B cell (primary cell): Measurements from ENCODE around the gene CNTNAP2. TPM values are rescaled to one million over a fixed set of nuclear protein-coding genes. Genes with fewer than 3 reads are reported as not detected.

Experiments
- ATAC-seq: fragments of 200-7000 bp; cut with Tn5 transposase; one replicate; pipeline ENCODE4 v1.10.0; 2021; ENCODE audit warnings: low read depth, mild to moderate bottlenecking, moderate number of reproducible peaks, moderate library complexity
- CTCF ChIA-PET: fragments of 350-600 bp; sonication (Branson Sonifier 250); formaldehyde crosslinking; loops from one replicate; lab custom pipeline; 2021; ENCODE audit warnings: antibody characterized with exemption, inconsistent platforms; lab: Charles Lee
- POLR2A ChIA-PET: fragments of 350-600 bp; sonication (Branson Sonifier 250); formaldehyde crosslinking; loops from one replicate; lab custom pipeline; 2021; ENCODE audit warnings: antibody characterized with exemption; lab: Charles Lee
- DNase-seq: peaks from one replicate; pipeline ENCODE4 v3.0.0; 2013
- H2AFZ ChIP-seq: 2 replicates; pipeline ENCODE4 v1.6.1; 2012; ENCODE audit warnings: mild to moderate bottlenecking, low read depth, low read length; ENCODE audit not compliant: insufficient read depth, poor library complexity, severe bottlenecking
- H3K27ac ChIP-seq, 2 donors: 1 replicate in 1 of 2; 2 replicates in 1 of 2; pipeline ENCODE4 v1.5.1; 2012 to 2013; ENCODE audit warnings: low read length in 2 of 2, mild to moderate bottlenecking in 2 of 2, moderate library complexity in 1 of 2
- H3K27me3 ChIP-seq, 4 experiments: fragments of 200-600 bp in 1 of 4; sonication (generic) in 1 of 4; replicated peaks in 1 of 4; 1 replicate in 2 of 4; 2 replicates in 2 of 4; pipeline versions ENCODE4 v1.6.1 to v1.7.0; 2013 to 2016; ENCODE audit warnings: low read length in 3 of 4, mild to moderate bottlenecking in 2 of 4, mixed read lengths in 1 of 4, moderate library complexity in 1 of 4; ENCODE audit not compliant: insufficient read depth in 4 of 4, control insufficient read depth in 3 of 4; ENCODE audit errors: control extremely low read depth in 1 of 4
- H3K36me3 ChIP-seq, 2 experiments: replicated peaks in 1 of 2; 1 replicate in 1 of 2; 2 replicates in 1 of 2; pipeline versions ENCODE4 v1.6.1 to v1.7.1; 2013; ENCODE audit warnings: low read length in 1 of 2; ENCODE audit not compliant: insufficient read depth in 2 of 2, control insufficient read depth in 1 of 2; ENCODE audit errors: control extremely low read depth in 1 of 2, extremely low read depth in 1 of 2
- H3K4me1 ChIP-seq, 2 donors: fragments of 200-600 bp in 1 of 2; sonication (generic) in 1 of 2; 1 replicate in 1 of 2; 2 replicates in 1 of 2; pipeline versions ENCODE4 v1.5.1 to v1.6.1; 2013 to 2017; ENCODE audit warnings: low read length in 2 of 2; ENCODE audit not compliant: control insufficient read depth in 2 of 2, insufficient read depth in 2 of 2
- H3K4me2 ChIP-seq: replicated peaks from 2 replicates; pipeline ENCODE3; 2012; ENCODE audit warnings: mild to moderate bottlenecking, low read depth, low read length; ENCODE audit not compliant: poor library complexity, severe bottlenecking
- H3K4me3 ChIP-seq, 5 experiments: fragments of 200-600 bp in 1 of 5; sonication (generic) in 1 of 5; 1 replicate in 3 of 5; 2 replicates in 2 of 5; pipeline versions ENCODE4 v1.5.1 to v1.7.0; 2011 to 2016; ENCODE audit warnings: low read length in 4 of 5, mild to moderate bottlenecking in 4 of 5, low read depth in 2 of 5, control low read depth in 1 of 5, moderate library complexity in 1 of 5; ENCODE audit not compliant: insufficient read depth in 1 of 5; ENCODE audit errors: control extremely low read depth in 1 of 5, extremely low read depth in 1 of 5
- H3K79me2 ChIP-seq: fragments of 200-600 bp; sonication (generic); one replicate; pipeline ENCODE4 v1.6.0; 2016; ENCODE audit warnings: low read length; ENCODE audit not compliant: control insufficient read depth, insufficient read depth
- H3K9ac ChIP-seq: fragments of 200-600 bp; sonication (generic); 2 replicates; pipeline ENCODE4 v1.6.1; 2017; ENCODE audit warnings: mild to moderate bottlenecking, low read length, moderate library complexity
- H3K9me3 ChIP-seq, 3 donors: one replicate each; pipeline versions ENCODE4 v1.6.1 to v1.7.1; 2013; ENCODE audit warnings: low read length in 2 of 3; ENCODE audit not compliant: control insufficient read depth in 2 of 3, insufficient read depth in 1 of 3; ENCODE audit errors: control extremely low read depth in 1 of 3
- H4K20me1 ChIP-seq: 2 replicates; pipeline ENCODE4 v1.6.0; 2012; ENCODE audit warnings: mild to moderate bottlenecking, low read length; ENCODE audit not compliant: insufficient read depth, control insufficient read depth, poor library complexity, severe bottlenecking
- H3K27ac Mint-ChIP-seq: one replicate; pipeline ENCODE4 v1.8.0; 2021; ENCODE audit warnings: mixed read lengths
- H3K27me3 Mint-ChIP-seq: one replicate; pipeline ENCODE4 v1.8.0; 2021; ENCODE audit warnings: mixed read lengths
- H3K4me1 Mint-ChIP-seq: one replicate; pipeline ENCODE4 v1.8.0; 2021; ENCODE audit warnings: mixed read lengths
- H3K4me3 Mint-ChIP-seq: one replicate; pipeline ENCODE4 v1.8.0; 2021; ENCODE audit warnings: mixed read lengths
- H3K9me3 Mint-ChIP-seq: one replicate; pipeline ENCODE4 v1.8.0; 2022; ENCODE audit warnings: mixed read lengths; ENCODE audit not compliant: insufficient read depth
- CTCF ChIP-seq: fragments of 200-600 bp; IDR thresholded peaks from one replicate; pipeline ENCODE4 v1.8.0; 2022; ENCODE audit warnings: antibody characterized with exemption, mild to moderate bottlenecking
- EZH2 ChIP-seq: IDR thresholded peaks from 2 replicates; pipeline ENCODE4 v1.6.1; 2012; ENCODE audit warnings: borderline replicate concordance, low read depth, mild to moderate bottlenecking, moderate library complexity, low read length; ENCODE audit not compliant: insufficient read depth, poor library complexity, severe bottlenecking
- WGBS: methylation state at CpG from one replicate; pipeline ENCODE4 v1.1.5; 2013; ENCODE audit warnings: missing lambda C conversion rate; ENCODE audit not compliant: insufficient coverage; 5-methylcytosine and 5-hydroxymethylcytosine counted together
- intact Hi-C: fragments of 100-400 bp; cut with micrococcal nuclease; formaldehyde crosslinking; loops from one replicate; pipeline ENCODE4 v1.10.0; 2022
- polyA plus RNA-seq: library from polyadenylated mRNA; depleted of rRNA; stranded (reverse); fragments of >200 nt; gene quantifications from 2 replicates; pipeline ENCODE4 v1.2.3, GENCODE V29; 2012
- total RNA-seq, 2 donors: library from RNA; stranded (reverse); fragments of 120-200 nt in 1 of 2; gene quantifications; 1 replicate in 1 of 2; 2 replicates in 1 of 2; pipeline versions ENCODE4 v1.2.3 to v1.2.4, GENCODE V29; 2013 to 2022

CNTNAP2 gene
- total and polyA plus RNA-seq, 2 donors (not counting 1 experiment from before 2014, with no cell fraction given) = 7.4 to 16.6 TPM

- no peaks in the 10 kb centered on the region for H3K79me2 ChIP-seq
- peaks cover 0 to 4% (median 0%) of the 10 kb centered on the region in 3 donors for H3K9me3 ChIP-seq
- no peak overlapping the region for H3K27ac Mint-ChIP-seq
- no peaks in the 10 kb centered on the region for H3K4me1 ChIP-seq
- intact Hi-C loops = no loop called here
- no peaks in the 10 kb centered on the region for H3K4me1 Mint-ChIP-seq
- H3K4me3 Mint-ChIP-seq = no peak overlapping the region
- 85% methylated on average over 9 of the region's 10 CpGs for WGBS
- H3K4me2 ChIP-seq = no peak overlapping the region
- H3K9me3 Mint-ChIP-seq = no peaks in the 10 kb centered on the region
- H3K36me3 ChIP-seq = no peaks in the 10 kb centered on the region
- no peak overlapping the region for H3K4me3 ChIP-seq
- no peaks in the 10 kb centered on the region for H3K27me3 Mint-ChIP-seq
- no peak for ATAC-seq
- ChIA-PET CTCF (no interaction called here), POLR2A (no interaction called here)
- TF ChIP-seq EZH2 = no peak
- no peak for TF ChIP-seq CTCF
- no peak overlapping the region for H2AFZ ChIP-seq
- H3K9ac ChIP-seq = no peak overlapping the region
- DNase-seq = no peak
- H3K27me3 ChIP-seq = no peaks in the 10 kb centered on the region
- no peak overlapping the region for H3K27ac ChIP-seq
- H4K20me1 ChIP-seq = no peaks in the 10 kb centered on the region
Measured at GRCh38 chr7:147670759-147671158, 1554.2 kb downstream of the CNTNAP2 start.

GRCh38 chr7:147674705-147675104 is 1558.1 kb downstream of the CNTNAP2 start:
- no peak overlapping the region for H3K27ac Mint-ChIP-seq
- H4K20me1 ChIP-seq = no peaks in the 10 kb centered on the region
- DNase-seq = no peak
- H2AFZ ChIP-seq = no peak overlapping the region
- POLR2A ChIA-PET = no interaction called here
- H3K27me3 ChIP-seq = no peaks in the 10 kb centered on the region
- H3K27ac ChIP-seq = no peak overlapping the region
- no peaks in the 10 kb centered on the region for H3K79me2 ChIP-seq
- H3K4me3 ChIP-seq = no peak overlapping the region
- H3K4me1 ChIP-seq = no peaks in the 10 kb centered on the region
- intact Hi-C loops = no loop called here
- peaks cover 0 to 4% (median 0%) of the 10 kb centered on the region in 3 donors for H3K9me3 ChIP-seq
- ATAC-seq = no peak
- no peak for TF ChIP-seq EZH2
- no peak for TF ChIP-seq CTCF
- no peak overlapping the region for H3K4me3 Mint-ChIP-seq
- no peak overlapping the region for H3K4me2 ChIP-seq
- H3K9ac ChIP-seq = no peak overlapping the region
- CTCF ChIA-PET = no interaction called here
- H3K27me3 Mint-ChIP-seq = no peaks in the 10 kb centered on the region
- no peaks in the 10 kb centered on the region for H3K4me1 Mint-ChIP-seq
- no peaks in the 10 kb centered on the region for H3K36me3 ChIP-seq
- no peaks in the 10 kb centered on the region for H3K9me3 Mint-ChIP-seq
